IPS DF 4.7 (cell line): Measurements from ENCODE around the gene ITIH3.

Experiments
- DNase-seq: peaks from one replicate; pipeline ENCODE4 v3.0.0-alpha.2; 2013; ENCODE audit warnings: low spot score; ENCODE audit errors: extremely low read depth

The ITIH3 gene

DNA sequence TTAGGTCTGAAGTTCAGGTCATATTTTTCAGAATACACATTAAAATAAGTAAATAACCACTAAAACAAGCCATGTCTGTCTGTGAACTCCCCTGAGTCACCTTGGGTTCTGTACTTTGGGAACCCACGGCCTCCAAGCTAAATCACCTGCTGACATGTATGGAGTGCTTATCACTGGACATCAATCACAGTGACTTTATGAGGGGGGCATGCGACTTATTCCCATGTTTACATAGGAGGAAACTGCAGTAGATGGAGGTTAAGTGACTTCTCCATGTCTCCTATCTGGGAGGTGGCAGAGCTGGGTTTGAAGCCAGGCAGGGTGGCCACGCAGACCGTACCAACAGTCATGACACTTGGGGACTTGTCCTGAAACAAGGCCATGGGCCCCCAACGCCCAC is 27.8 kb downstream of the ITIH3 start:
- DNase-seq = no peak

DNA sequence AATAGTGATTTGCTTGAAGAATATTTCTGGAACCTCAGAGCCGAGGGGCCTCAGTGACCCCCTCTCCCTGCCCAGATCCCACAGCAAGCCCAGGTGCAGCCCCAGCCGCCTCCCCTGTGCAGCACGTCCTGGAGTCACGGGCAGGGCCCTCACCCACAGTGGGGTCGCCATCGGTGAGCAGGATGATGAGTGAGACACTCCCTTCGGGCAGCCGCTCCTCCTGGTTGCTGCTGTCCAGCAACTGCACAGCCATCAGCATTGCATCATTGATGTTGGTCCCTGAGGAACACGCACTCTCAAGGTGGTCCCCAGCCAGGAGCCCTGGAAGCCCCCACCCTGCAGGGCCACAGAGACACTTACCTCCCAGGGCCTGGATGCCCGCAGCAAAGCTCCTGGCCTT is 29.4 kb downstream of the ITIH3 start:
- DNase-seq = no peak

DNA sequence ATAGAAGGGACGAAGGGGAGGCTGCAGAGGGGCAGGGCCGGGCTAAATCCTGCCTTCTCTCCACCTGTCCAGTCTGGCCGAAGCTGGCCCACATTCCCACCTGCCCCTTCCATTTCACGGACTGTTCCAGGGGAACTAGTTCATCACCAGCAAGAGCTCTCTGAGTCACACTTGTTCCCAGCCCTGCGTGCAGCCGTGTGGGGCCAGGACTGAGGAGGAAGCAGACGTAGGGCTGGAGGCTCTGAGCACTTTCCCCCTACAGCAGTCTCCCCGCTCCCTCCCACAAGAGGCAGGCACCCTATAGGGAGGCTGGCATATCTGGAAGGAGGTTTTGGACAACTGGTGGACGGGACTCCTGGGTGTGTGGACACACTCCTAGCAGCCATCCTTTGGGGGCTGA is 32.8 kb downstream of the ITIH3 start:
- DNase-seq = no peak

DNA sequence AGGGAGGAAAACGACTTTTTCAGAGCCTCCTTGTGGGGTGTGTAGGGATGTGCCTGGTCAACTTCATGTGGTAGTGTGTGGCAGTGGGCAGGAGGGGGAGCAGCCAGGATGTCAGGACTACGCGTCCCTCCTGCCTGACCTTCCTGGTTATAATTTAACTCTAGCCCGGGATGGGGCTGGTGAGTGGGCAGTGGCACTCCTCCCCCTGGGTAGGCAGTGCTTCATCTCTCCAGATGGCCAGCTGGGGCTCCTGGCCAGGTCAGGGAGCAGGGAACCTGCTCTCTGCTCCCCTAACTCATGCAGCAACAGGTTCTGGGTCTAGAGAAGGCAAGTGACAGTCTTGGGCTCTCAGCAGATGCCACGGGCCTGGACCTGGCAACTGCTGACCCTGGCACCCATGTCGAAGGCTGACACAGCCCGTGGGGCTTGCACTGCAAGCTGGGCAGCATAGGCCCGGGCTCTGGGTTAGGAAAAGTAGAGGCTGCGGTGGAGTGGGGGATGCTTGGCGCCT is 33.3 kb downstream of the ITIH3 start:
- DNase-seq = no peak

DNA sequence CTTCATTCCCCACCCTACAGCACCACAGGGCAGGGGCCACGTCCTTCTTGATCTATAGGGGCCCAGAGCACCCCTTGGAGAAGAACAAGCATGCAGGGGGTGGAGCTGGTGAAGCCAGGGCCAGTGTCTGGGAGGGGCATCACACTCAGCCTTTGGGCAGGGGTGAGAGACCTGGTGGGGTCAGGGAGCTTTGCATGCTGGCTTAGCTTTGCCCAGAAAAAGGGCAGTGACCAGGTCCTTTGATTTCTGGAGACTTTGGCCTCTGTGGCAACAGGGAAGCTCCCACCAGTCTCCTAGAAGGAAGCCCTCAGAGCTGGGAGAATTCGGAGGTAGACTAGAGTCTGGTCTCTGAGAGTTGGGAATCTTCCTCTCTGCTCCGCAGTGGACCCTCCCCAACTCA is 34.9 kb downstream of the ITIH3 start:
- DNase-seq = no peak

DNA sequence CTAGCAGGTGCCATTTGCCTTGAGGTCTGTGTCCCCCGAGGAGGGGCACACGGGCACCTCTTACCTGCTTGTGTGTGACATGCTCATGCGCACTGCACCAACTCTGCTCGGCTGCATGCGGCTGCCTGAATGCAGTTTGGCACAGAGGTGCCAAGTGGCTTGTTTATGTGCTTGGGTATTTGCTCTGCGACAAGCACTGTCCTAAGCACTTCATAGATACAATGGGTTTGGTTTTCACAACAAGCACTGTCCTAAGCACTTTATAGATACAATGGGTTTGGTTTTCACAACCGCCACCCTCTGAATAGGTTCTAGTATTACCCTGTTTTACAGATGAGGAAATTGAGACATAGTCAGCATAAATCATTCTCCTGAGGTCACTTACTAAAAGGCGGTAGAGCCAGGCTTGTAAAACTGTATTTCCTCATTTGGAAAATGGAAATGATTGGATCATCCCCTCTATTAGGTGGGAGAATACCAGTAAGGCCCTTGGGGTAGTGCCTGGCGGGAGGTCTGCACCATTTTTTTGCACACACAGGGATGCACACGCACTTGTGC is 35.4 kb downstream of the ITIH3 start:
- DNase-seq = no peak

DNA sequence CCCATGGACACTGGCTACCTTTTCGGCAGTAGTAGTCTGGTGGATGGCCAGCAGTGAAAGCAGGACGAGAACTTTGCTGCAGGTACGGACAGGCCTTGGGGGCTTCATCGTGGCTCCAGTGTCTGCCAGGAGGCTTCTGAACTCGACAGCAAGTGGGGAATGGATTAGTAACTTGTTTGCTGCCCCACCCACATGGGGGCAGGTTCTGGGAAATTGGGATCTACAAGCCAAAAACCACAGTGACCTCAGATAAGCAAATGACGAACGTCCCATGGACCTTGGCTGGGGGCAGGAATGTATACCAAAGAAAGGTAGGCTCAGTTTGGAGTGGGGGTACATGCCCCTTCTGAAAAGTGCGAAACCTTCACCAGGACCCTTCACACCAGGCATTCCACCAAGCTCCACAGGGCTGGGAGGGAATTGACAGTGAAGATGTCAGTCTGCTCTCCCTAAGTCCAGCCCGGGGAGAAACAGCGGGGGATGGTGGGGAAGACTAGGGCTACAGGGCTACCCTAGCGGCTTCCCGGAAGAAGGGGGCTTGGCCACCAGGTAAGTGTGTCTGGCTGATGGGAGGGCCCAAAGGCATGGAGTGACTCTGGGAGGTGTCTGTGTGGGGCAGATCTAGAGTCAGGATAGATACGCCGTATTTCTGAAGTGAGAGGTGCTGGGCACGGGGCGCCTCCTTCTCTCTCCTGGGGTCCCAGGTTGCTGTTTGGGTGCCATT is 36.1 kb downstream of the ITIH3 start, which contains the start of gene ITIH4:
Gene ITIH4, minus strand, starts transcription at position 138 of the 724 bp plus-strand sequence. Its CDS starts 30 bp downstream, at position 108.
- DNase-seq = no peak

DNA sequence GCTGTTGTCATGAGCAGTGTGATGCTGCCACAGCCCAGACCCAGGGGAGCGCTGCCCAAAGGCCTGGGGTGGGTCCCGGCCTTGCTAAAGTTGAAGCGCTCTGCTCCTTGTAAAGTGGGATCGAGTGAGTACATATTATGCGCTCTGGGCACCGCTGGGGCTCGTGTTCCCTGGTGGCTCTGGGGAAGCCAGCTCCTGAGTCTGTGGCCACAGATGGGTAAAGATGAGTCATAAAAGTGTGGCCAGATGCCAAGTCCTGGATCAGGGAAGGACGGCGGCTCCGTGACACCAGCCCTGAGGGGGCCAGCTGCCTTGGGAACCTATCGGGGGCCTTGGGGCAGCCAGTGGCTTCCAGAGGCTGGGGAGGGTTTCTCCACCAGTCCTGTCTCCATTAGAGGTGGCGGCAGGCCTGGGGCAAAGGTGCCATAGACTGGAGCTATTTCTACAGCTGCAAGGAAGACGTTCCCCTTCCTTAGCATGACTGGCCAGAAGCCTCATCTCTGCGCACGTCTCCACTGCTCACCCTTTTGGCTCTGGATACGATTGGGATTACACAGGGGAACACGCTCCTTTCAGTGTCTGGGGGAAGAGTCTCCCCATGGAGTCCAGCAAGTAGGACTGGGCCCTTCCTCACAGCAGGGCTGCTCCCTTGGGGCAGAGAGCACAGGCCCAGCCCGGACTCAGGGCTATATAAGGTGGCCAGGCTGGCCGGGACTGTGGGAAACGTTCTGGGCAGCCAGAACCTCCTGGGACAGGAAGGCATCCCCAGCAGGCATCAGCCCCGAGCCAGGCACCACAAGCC is 37.1 kb downstream of the ITIH3 start:
- no peak for DNase-seq

DNA sequence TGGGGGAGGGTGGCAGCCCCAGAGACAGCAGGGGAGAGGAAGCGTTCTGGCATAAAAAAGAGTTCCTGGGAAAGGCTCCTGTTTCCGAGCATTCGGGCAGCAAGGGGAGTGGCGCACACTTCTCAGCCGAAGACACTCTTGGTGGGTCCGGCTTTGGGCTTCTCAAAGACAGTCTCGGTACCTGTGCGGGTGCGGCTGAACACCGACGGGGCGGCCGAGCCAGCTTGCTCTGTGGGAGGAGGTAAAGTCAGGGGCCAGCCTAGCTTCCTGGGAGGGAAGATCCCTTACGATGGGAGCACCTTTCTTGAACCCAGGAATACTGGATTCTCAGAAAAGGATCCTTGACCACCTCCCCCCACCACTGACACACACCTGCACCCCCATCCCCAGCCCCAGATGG is 38.6 kb downstream of the ITIH3 start:
- DNase-seq = no peak

DNA sequence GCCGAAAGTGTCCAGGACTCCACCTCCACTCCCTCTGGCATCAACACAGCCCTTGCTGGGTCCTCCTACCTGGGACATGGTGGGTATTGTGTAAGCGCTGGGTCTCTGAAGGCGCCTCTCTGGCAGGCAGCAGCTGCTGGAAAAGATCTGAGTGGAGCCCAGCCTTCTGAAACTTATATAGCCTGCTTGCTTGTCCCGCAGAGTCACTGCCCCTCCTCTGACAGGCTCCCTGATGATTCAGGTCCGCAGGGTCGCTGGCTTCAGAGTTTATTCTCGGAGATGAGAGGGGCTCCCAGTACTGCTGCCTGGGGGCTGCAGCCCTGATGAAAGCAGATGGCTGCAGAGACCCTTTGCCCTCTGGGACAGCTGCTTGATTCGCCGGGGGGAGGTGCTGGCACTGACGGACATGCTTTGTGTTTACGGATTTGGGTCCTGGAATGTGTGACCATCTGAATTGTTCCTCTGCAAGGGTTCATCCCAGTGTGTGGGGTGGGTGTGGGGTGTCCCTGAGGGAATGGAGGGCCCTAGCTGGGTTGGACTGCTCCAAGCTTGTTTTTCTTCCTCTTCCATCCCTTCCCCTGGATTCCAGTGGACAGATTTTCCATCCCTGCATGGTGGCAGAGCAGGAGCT is 40.4 kb downstream of the ITIH3 start, which contains the start of gene MUSTN1:
Gene MUSTN1, minus strand, starts transcription at position 149 of the 631 bp plus-strand sequence. Its CDS starts 71 bp downstream, at position 78.
- no peak for DNase-seq

DNA sequence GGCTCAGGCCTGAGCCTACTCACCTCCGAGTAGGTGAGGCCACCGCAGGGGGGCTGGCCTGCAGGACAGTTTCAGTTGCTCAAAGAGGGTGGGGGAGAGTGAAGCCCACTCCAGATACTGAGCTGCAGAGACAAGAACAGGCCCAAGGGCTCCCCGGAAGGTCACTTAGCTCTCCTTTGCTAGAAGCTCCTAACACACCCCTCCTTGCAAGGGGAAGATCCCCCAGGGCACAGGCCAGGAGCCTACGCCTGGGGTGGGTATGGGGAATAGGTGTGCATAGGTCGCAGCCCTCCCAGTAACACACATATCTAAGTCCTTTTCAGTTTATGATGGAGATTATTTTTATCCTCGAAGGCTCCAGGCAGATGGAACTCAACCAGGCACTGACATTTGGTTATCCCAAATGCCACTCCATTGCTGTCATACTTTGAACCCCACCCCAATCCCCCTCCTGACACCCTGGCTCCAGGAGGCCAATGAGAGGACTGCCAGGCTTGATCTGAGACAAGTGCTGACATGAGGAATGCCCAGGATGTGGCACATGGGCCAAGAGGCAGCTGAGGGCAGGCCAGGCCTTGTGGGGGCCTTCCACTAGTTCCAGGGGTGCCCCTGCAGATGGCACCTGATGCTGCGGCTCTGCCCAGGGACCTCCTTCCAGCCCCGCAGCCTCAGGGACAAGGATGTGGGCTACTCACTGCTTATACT is 41.3 kb downstream of the ITIH3 start:
- DNase-seq = no peak

DNA sequence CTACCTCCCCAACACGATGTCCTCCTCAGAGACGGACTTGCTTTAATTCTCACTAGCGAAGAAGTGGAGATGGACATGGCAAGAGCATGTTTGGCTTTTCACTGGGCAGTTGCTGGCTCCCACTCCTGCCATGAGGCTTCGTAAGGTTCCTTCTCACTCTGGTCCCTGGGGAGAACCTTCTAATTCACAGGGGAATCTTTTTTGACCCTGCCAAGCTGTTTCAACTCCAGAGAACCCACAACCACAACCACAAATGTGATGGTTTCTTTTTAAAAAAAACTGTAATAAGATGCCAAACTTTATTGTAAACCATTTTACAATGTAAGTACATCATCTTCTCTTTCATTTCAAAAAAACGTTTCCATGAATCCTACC is 41.9 kb downstream of the ITIH3 start:
- DNase-seq = no peak

DNA sequence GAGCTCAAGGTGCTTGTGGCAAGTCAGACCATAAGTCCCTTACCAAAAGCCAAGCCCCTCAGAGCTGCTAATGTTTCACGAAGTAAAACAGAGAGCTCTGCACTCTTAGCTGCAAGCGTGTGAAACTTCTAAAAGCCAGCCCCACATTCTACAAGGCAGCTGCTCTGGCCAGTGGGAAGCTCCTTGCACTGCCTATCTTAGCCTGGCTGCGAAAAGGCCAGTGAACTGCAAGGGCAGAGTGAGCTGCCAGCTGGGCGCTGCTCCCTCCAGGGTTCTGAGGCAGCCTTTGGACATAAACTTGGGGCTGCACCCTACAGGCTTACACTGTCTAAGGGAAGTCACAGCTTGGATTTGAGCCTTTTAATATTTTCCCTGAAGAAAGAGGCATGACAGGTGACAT is 42.4 kb downstream of the ITIH3 start:
- DNase-seq = no peak

DNA sequence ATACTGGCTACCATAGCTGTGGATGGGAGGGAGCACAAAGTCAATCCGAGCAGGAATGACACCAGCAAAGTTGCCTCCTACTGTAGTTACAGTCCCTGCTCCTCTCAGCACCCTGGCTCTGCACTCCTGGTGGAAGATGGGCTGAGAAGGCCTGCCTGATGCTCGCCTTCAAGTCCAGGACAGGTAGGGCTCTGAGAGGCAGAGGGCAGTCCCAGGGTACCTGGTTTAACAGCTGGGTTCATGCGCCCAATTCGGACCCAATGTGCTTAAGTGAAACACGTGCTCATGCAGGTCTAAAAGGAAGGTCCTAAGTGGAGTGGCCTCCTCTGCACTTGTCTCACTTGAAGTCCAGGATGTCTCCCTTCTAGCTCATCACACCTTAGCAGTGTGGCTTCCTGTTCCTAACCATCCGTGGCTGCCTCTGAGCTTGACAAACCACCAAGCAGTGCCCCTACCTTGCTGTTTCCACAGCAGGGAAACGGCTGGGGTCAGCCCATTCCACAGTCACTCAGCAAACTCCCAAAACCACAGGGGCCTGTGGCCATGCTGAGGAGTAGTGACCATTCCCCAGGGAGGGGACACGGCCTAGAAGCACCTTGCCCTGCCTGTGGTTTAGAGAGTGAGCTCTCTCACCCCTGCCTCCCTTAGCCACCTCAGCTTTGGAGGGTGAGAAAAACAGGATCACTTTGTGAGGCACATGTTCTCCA is 44.1 kb downstream of the ITIH3 start:
- no peak for DNase-seq

DNA sequence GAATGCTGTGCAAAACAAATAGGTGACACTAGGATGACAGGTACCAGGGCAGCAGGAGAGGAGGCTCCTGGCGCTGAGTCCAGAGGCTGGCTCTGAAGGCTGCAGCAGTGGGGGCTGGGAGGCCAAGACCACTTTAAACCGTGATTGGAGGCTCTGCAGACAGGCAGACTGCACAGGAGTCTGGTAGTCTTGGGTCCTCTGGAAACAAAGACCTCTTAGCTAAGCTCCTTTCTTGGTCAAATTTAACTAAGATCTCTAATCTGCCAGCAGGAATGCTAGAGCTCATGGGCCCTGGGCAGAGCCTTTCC is 44.6 kb downstream of the ITIH3 start:
- no peak for DNase-seq

DNA sequence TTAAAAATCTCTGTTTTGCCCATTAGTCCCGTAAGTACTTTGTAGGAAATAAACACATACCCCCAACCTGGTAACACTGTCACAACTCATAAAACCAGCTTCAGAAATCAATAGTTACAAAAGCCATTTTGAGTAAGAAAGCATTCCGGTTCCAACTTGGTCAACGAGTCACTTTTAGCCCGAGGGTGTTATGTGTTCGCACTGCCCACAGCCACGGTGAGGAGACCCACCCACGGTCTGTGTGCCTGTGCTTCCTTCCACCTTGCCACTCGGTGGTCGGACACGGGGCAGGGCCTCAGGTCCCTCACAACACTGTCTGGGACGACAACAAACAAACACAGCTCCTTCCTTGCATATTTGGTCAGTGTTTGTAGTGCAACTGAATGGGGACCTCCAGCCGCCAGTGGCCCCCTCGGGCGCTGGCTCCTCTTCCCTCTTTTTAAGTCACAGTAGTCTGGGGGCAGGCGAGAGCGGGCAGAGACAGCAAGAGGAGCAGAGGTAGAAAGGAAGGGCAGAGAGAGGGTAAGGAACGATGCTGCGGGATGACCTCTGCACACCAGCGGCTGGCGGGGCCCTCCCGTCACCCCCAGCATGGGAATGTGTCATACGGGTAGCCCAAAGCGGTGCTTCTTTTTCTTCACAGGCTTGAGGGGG is 45.4 kb downstream of the ITIH3 start:
- DNase-seq = no peak

DNA sequence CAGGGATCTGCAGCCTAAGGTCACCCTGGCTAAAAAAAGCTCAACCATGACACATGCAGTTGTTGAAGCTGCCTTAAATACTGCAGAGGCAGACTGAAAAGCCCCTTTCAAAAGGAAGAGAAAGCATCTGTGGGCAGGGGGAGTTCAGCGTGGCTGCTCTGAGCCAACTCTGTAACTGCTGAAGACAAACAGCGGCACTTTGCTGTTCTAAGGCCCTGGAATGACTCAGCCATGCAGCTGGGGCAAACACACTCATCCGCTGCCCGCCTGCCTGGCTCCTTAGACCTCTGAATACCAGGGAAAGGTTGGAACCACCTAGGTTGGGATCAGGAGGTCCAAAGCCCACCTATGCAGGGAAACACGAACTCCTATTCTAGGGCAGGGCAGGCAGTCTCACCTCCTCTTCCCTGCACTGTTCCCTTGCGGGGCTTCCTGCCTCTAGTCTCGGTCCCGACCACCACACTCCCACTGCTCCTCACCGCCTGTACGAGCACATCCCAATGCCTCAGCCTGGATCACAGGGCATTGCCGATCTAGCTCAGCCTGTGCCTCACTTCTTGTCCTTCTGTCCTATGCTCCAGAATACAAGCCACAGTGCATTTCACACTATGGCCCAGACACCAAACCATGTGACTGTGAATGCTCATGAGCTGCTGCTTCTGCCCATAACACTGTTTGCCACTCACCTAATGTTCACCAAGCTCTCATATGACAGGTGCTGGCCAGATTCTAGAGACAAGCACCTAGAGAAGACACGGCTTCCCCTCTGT is 46.8 kb downstream of the ITIH3 start:
- DNase-seq = no peak

DNA sequence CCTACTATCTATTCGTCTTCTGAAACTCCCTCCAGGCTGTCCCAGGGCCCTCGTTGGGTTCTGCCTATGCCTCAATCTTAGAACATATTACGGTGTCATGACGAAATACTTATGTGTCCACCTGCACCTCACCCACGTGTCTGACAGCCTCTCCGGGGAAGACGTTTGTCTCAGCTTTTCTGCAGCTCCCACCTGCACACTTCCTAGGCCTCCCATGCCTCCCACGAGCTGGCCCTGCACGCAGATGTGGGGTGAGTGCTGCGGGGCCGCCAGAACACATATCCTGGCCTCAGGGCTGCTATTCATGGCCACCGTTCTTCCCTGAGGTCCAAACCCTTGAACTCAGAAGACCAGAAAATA is 47.4 kb downstream of the ITIH3 start:
- no peak for DNase-seq

DNA sequence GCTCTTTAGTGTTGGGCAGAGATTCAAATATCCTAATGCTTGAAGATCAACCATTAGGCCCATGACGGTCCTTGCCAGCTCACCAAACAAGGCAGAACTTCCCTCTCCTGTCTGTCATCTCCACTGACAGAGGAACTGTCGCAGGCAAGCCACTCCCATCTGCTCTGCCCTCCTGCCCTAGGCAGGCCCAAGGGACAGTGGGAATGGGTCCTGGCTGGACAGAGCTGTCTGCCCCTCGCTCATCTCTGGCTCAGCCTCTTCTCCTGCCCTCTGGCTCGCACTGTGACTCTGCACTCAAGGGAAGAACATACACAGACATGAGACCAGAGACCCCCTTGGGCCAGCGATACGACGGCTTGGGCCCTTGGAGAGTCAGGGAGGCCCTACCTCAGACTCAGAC is 47.8 kb downstream of the ITIH3 start:
- no peak for DNase-seq
